H9 (cell line): Measurements from ENCODE around the gene ADAMTS2. TPM values are rescaled to one million over a fixed set of nuclear protein-coding genes. Genes with fewer than 3 reads are reported as not detected.

ENCODE experiments used
- DNase-seq: peaks from one replicate; pipeline ENCODE4 v3.0.0-alpha.2; 2017
- H2AFZ ChIP-seq: one replicate; pipeline ENCODE4 v1.6.1; 2013; ENCODE audit warnings: mild to moderate bottlenecking, low read length, control low read depth, moderate library complexity
- H2AK5ac ChIP-seq: 2 replicates; pipeline ENCODE4 v1.6.1; 2013; ENCODE audit warnings: low read length, control low read depth, mixed read lengths; ENCODE audit not compliant: insufficient read length
- H2BK120ac ChIP-seq: one replicate; pipeline ENCODE4 v1.6.1; 2013; ENCODE audit warnings: low read depth, mild to moderate bottlenecking, low read length, control low read depth, inconsistent platforms; ENCODE audit not compliant: poor library complexity, severe bottlenecking
- H2BK12ac ChIP-seq: 2 replicates; pipeline ENCODE4 v1.6.1; 2013; ENCODE audit warnings: low read length, control low read depth, mixed read lengths, low read depth; ENCODE audit not compliant: insufficient read length
- H2BK15ac ChIP-seq: 2 replicates; pipeline ENCODE4 v1.6.1; 2013; ENCODE audit warnings: low read depth, low read length, control low read depth
- H2BK20ac ChIP-seq: one replicate; pipeline ENCODE4 v1.6.1; 2013; ENCODE audit warnings: low read depth, mild to moderate bottlenecking, low read length, control low read depth, inconsistent platforms; ENCODE audit not compliant: poor library complexity, severe bottlenecking
- H2BK5ac ChIP-seq: 2 replicates; pipeline ENCODE4 v1.6.1; 2013; ENCODE audit warnings: low read length, control low read depth, mixed read lengths; ENCODE audit not compliant: insufficient read length
- H3K14ac ChIP-seq: 2 replicates; pipeline ENCODE4 v1.6.1; 2013; ENCODE audit warnings: low read length, control low read depth; ENCODE audit not compliant: insufficient read depth
- H3K18ac ChIP-seq: 2 replicates; pipeline ENCODE4 v1.6.1; 2013; ENCODE audit warnings: low read depth, mild to moderate bottlenecking, mixed read lengths, low read length, control low read depth; ENCODE audit not compliant: insufficient read length
- H3K23ac ChIP-seq: 2 replicates; pipeline ENCODE4 v1.6.1; 2013; ENCODE audit warnings: low read length, control low read depth, mixed read lengths, low read depth; ENCODE audit not compliant: insufficient read length
- H3K23me2 ChIP-seq: 2 replicates; pipeline ENCODE4 v1.6.1; 2013; ENCODE audit warnings: low read depth, mild to moderate bottlenecking, mixed read lengths, low read length, control low read depth; ENCODE audit not compliant: insufficient read length, poor library complexity, severe bottlenecking
- H3K27ac ChIP-seq: 2 replicates; pipeline ENCODE4 v1.5.1; 2013; ENCODE audit warnings: low read length, control low read depth, mixed read lengths, low read depth; ENCODE audit not compliant: insufficient read length
- H3K27me3 ChIP-seq: 2 replicates; pipeline ENCODE4 v1.6.1; 2013; ENCODE audit warnings: low read length, control low read depth, inconsistent platforms; ENCODE audit not compliant: insufficient read depth
- H3K4ac ChIP-seq: 2 replicates; pipeline ENCODE4 v1.6.1; 2013; ENCODE audit warnings: low read depth, mild to moderate bottlenecking, control low read depth, inconsistent platforms, low read length, moderate library complexity
- H3K4me1 ChIP-seq: 2 replicates; pipeline ENCODE4 v1.6.1; 2013; ENCODE audit warnings: low read length, control low read depth, inconsistent platforms; ENCODE audit not compliant: insufficient read depth
- H3K4me2 ChIP-seq: 2 replicates; pipeline ENCODE4 v1.6.1; 2013; ENCODE audit warnings: low read length, control low read depth, mixed read lengths; ENCODE audit not compliant: insufficient read length, insufficient read depth
- H3K56ac ChIP-seq: 2 replicates; pipeline ENCODE4 v1.6.1; 2013; ENCODE audit warnings: low read depth, mild to moderate bottlenecking, mixed read lengths, low read length, control low read depth; ENCODE audit not compliant: insufficient read length
- H3K79me1 ChIP-seq: 2 replicates; pipeline ENCODE4 v1.6.1; 2013; ENCODE audit warnings: low read depth, mild to moderate bottlenecking, moderate library complexity, low read length, control low read depth, inconsistent platforms; ENCODE audit not compliant: insufficient read depth, poor library complexity, severe bottlenecking
- H3K79me2 ChIP-seq: 2 replicates; pipeline ENCODE4 v1.6.1; 2013; ENCODE audit warnings: low read length, control low read depth, inconsistent platforms; ENCODE audit not compliant: insufficient read depth
- H3K9ac ChIP-seq: 2 replicates; pipeline ENCODE4 v1.6.1; 2013; ENCODE audit warnings: low read length, control low read depth, mixed read lengths; ENCODE audit not compliant: insufficient read length; ENCODE audit errors: extremely low read depth
- H3K9me3 ChIP-seq: one replicate; pipeline ENCODE4 v1.6.1; 2013; ENCODE audit warnings: low read depth, low read length, inconsistent platforms; ENCODE audit not compliant: control insufficient read depth
- H3T11ph ChIP-seq: one replicate; pipeline ENCODE4 v1.6.1; 2013; ENCODE audit warnings: mild to moderate bottlenecking, low read length, control low read depth, inconsistent platforms
- H4K20me1 ChIP-seq: one replicate; pipeline ENCODE4 v1.6.1; 2013; ENCODE audit not compliant: control insufficient read depth, insufficient read length, insufficient read depth
- H4K5ac ChIP-seq: 2 replicates; pipeline ENCODE4 v1.6.1; 2013; ENCODE audit warnings: low read depth, mild to moderate bottlenecking, mixed read lengths, low read length, control low read depth; ENCODE audit not compliant: insufficient read length
- H4K8ac ChIP-seq: replicated peaks from 2 replicates; pipeline ENCODE4 v1.6.1; 2013; ENCODE audit warnings: low read length, control low read depth, mixed read lengths, low read depth; ENCODE audit not compliant: insufficient read length
- H4K91ac ChIP-seq: 2 replicates; pipeline ENCODE4 v1.6.1; 2013; ENCODE audit warnings: low read depth, mild to moderate bottlenecking, moderate library complexity, mixed read lengths, low read length, control low read depth; ENCODE audit not compliant: insufficient read length
- H3K27ac Mint-ChIP-seq, 3 experiments: 2 replicates in 2 of 3; 3 replicates in 1 of 3; pipeline ENCODE4 v1.8.0; 2020 to 2021; ENCODE audit warnings: mixed read lengths in 3 of 3, mild to moderate bottlenecking in 1 of 3, moderate library complexity in 1 of 3
- H3K27me3 Mint-ChIP-seq: 2 replicates; pipeline ENCODE4 v1.8.0; 2021; ENCODE audit warnings: low read depth, mild to moderate bottlenecking, moderate library complexity, mixed read lengths
- H3K36me3 Mint-ChIP-seq, 3 experiments: 2 replicates in 2 of 3; 3 replicates in 1 of 3; pipeline ENCODE4 v1.8.0; 2020 to 2021; ENCODE audit warnings: low read depth in 3 of 3, mixed read lengths in 3 of 3; ENCODE audit not compliant: insufficient read depth in 1 of 3
- H3K4me1 Mint-ChIP-seq, 2 experiments: 2 replicates each; pipeline ENCODE4 v1.8.0; 2020; ENCODE audit warnings: mixed read lengths in 2 of 2
- H3K4me3 Mint-ChIP-seq, 2 experiments: 2 replicates in 1 of 2; 3 replicates in 1 of 2; pipeline ENCODE4 v1.8.0; 2020 to 2021; ENCODE audit warnings: mild to moderate bottlenecking in 2 of 2, mixed read lengths in 2 of 2, moderate library complexity in 1 of 2
- H3K9me3 Mint-ChIP-seq, 2 experiments: 2 replicates in 1 of 2; 3 replicates in 1 of 2; pipeline ENCODE4 v1.8.0; 2020; ENCODE audit warnings: mild to moderate bottlenecking in 2 of 2, mixed read lengths in 2 of 2, moderate library complexity in 1 of 2
- CTCF ChIP-seq: fragments of 200-600 bp; sonication (generic); conservative IDR thresholded peaks from 3 replicates; pipeline ENCODE4 v1.8.0; 2021; ENCODE audit warnings: antibody characterized with exemption, mild to moderate bottlenecking
- WGBS: extraction: QIAGEN DNeasy Blood & Tissue Kit; methylation state at CpG from one replicate; pipeline ENCODE4 v1.1.7; 2013; ENCODE audit warnings: missing lambda C conversion rate, low lambda C conversion rate, mixed read lengths; ENCODE audit not compliant: insufficient read length; ENCODE audit errors: extremely low coverage; 5-methylcytosine and 5-hydroxymethylcytosine counted together
- total RNA-seq: library from RNA; stranded (reverse); gene quantifications from 2 replicates; pipeline ENCODE4 v1.2.1, GENCODE V29; 2021

Gene ADAMTS2
- total RNA-seq, 1 experiment from 2014 or later = 5.4 TPM

- Mint-ChIP-seq H3K9me3 (no peaks in the 10 kb centered on the region; a peak in 1 of 5 replicates), H3K27me3 (no peaks in the 10 kb centered on the region; the same call in 1 of the 2 replicates)
- H3K4me2 ChIP-seq = no peak overlapping the region
Measured at GRCh38 chr5:179214678-179215077, 130.6 kb downstream of the ADAMTS2 start.

More at GRCh38 chr5:179214678-179215077, 130.6 kb downstream of the ADAMTS2 start:
- Histone ChIP-seq H2BK15ac (no peak overlapping the region), H2BK120ac (no peak overlapping the region), H2AFZ (no peak overlapping the region), H2BK5ac (no peak overlapping the region), H3K23me2 (no peaks in the 10 kb centered on the region), H3K18ac (no peak overlapping the region), H3K14ac (no peak overlapping the region), H4K5ac (no peak overlapping the region), H3K4me1 (no peaks in the 10 kb centered on the region), H3K56ac (no peak overlapping the region), H4K8ac (no peak overlapping the region), H3K27ac (no peak overlapping the region), H3K79me2 (no peaks in the 10 kb centered on the region), H4K20me1 (no peaks in the 10 kb centered on the region), H3K79me1 (no peaks in the 10 kb centered on the region), H3K23ac (no peak overlapping the region), H2BK20ac (no peak overlapping the region), H3K4ac (no peak overlapping the region), H2AK5ac (no peak overlapping the region), H2BK12ac (no peak overlapping the region), H3T11ph (no peak overlapping the region), H3K9me3 (no peaks in the 10 kb centered on the region), H4K91ac (no peak overlapping the region), H3K9ac (no peak overlapping the region), H3K27me3 (no peaks in the 10 kb centered on the region)
- no peak for DNase-seq
- WGBS = 100% methylated on average over 6 of the region's 7 CpGs
- Mint-ChIP-seq H3K36me3 (no peaks in the 10 kb centered on the region), H3K4me1 (peaks cover 3 to 7% of the 10 kb centered on the region in 2 experiments; a peak in 3 of 4 replicates), H3K4me3 (no peak overlapping the region), H3K27ac (no peak overlapping the region)
- no peak for TF ChIP-seq CTCF
